Vagina (tissue), 2 donors: Measurements from ENCODE around the gene DDX27. TPM values are rescaled to one million over a fixed set of nuclear protein-coding genes. Genes with fewer than 3 reads are reported as not detected.
A peak's percentile ranks its signal among the peaks of the same experiment; 100 is the strongest.
"Not testable (repeated sequence)": the region's sequence is repeated elsewhere in the genome, so short reads cannot be mapped to it uniquely, and the experiment has no call there.

Source experiments
- DNase-seq, 2 donors: peaks; one replicate each; pipeline ENCODE4 v3.0.0-alpha.2; 2017; ENCODE audit errors: extremely low spot score in 2 of 2
- H3K27ac ChIP-seq: fragments of 200-600 bp; sonication (generic); one replicate; pipeline ENCODE4 v1.5.1; 2019
- H3K27me3 ChIP-seq: fragments of 200-600 bp; sonication (generic); one replicate; pipeline ENCODE4 v1.5.1; 2019
- H3K36me3 ChIP-seq, 2 donors: fragments of 200-600 bp; sonication (generic); one replicate each; pipeline ENCODE4 v1.5.1; 2017 to 2019
- H3K4me1 ChIP-seq: fragments of 200-600 bp; sonication (generic); one replicate; pipeline ENCODE4 v1.5.1; 2019
- H3K4me3 ChIP-seq, 2 donors: fragments of 200-600 bp; sonication (generic); 1 replicate in 1 of 2; 2 replicates in 1 of 2; pipeline ENCODE4 v1.5.1; 2016 to 2019
- H3K9me3 ChIP-seq: fragments of 200-600 bp; sonication (generic); one replicate; pipeline ENCODE4 v1.5.1; 2019
- CTCF ChIP-seq, 3 experiments: fragments of 450-650 bp in 2 of 3; fragments of 200-600 bp in 1 of 3; sonication (generic) in 1 of 3; IDR thresholded peaks; one replicate each; pipeline ENCODE4 v1.5.1; 2017 to 2019; ENCODE audit warnings: antibody characterized with exemption in 3 of 3, mild to moderate bottlenecking in 2 of 3, moderate library complexity in 2 of 3
- POLR2A ChIP-seq, 2 donors: fragments of 450-650 bp; IDR thresholded peaks; one replicate each; pipeline ENCODE4 v1.6.1; 2017; ENCODE audit warnings: antibody characterized with exemption in 2 of 2, mild to moderate bottlenecking in 2 of 2, moderate library complexity in 2 of 2
- POLR2AphosphoS5 ChIP-seq, 2 donors: sonication (generic); formaldehyde crosslinking; IDR thresholded peaks; one replicate each; pipeline ENCODE4 v1.9.0; 2017; ENCODE audit warnings: antibody characterized with exemption in 2 of 2, mild to moderate bottlenecking in 2 of 2, low read depth in 1 of 2; ENCODE audit not compliant: insufficient read depth in 1 of 2
- intact Hi-C: fragments of 100-400 bp; cut with DNase I; formaldehyde crosslinking; loops from one replicate; pipeline ENCODE4 v1.15.1; 2023
- total RNA-seq: library from RNA; depleted of rRNA; stranded (reverse); fragments of >200 nt; gene quantifications from one replicate; pipeline ENCODE4 v1.2.3, GENCODE V29; 2016

DDX27 gene
- total RNA-seq, 1 donor from 2014 or later, result 23.3 TPM

DNA sequence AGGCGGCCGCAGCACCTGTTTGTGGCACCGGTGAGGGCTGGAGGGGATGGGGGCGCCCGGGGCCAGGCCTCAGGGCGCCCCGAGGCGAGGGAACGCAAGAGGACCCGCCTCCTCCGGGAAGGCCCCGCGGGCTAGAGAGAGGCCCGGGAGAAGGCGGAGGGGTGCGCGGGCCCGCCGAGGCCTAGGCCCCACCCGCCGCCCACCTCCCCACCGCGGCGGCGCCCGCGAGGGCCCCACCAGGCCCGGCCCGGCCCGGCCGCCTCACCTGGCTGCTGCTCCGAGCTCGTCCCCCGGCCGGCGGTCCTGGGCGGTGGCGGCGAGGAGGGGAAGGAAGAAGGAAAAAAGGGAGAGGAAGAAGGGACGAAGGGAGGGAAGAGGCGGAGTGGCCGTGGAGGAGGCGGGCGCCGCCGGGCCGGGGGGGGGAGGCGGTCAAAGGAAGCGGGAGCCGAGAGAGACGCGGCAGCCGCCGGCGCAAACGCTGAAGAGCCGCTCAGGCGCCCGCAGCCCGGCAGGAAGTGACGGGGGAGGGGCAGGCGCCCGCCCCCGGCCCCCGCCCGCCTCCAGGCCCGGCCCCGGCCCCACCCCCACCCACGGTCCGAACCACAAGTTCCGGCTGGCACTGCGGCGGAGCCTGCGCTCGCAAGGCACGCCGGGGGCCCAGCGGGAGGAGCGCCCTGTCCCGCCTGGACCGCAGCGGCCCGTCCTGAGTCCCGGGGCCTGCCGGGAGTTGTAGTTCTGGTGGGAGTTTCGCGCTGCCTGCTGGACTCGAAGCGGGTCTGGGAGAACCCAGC lies 31.2 kb upstream of the DDX27 start, which contains the start of gene STAU1:
STAU1 (minus strand) TSS at position 484 of the 791 bp plus-strand sequence. CDS start 22,133 bp downstream, outside the sequence.
- H3K4me1 ChIP-seq, result peaks cover 36% of the 10 kb centered on the region
- H3K9me3 ChIP-seq, result no peaks in the 10 kb centered on the region
- DNase-seq, result peak; percentile 93 to 98
- H3K4me3 ChIP-seq, result peak within 1 kb of the TSS; percentile 82 to 94
- H3K27ac ChIP-seq, result peak within 1 kb of the TSS; percentile 91
- peak; percentile 65 to 75 for TF ChIP-seq POLR2AphosphoS5 (IDR thresholded peaks at IDR 0.05; ENCODE audit: insufficient read depth in 1 of 2, low read depth in 1 of 2)
- no peak for TF ChIP-seq CTCF (IDR thresholded peaks at IDR 0.05)
- TF ChIP-seq POLR2A (IDR thresholded peaks at IDR 0.05), result peak in 1 of 2 donors; percentile 72
- H3K27me3 ChIP-seq, result no peaks in the 10 kb centered on the region
- no peaks in the 10 kb centered on the region for H3K36me3 ChIP-seq
- intact Hi-C loops, result no loop called here

- H3K4me3 ChIP-seq, H3K4me1 ChIP-seq, H3K9me3 ChIP-seq, DNase-seq, H3K36me3 ChIP-seq, H3K27me3 ChIP-seq, intact Hi-C loops, H3K27ac ChIP-seq: not testable (repeated sequence)
Measured at GRCh38 chr20:49192944-49193518, 26.2 kb upstream of the DDX27 start.

DNA sequence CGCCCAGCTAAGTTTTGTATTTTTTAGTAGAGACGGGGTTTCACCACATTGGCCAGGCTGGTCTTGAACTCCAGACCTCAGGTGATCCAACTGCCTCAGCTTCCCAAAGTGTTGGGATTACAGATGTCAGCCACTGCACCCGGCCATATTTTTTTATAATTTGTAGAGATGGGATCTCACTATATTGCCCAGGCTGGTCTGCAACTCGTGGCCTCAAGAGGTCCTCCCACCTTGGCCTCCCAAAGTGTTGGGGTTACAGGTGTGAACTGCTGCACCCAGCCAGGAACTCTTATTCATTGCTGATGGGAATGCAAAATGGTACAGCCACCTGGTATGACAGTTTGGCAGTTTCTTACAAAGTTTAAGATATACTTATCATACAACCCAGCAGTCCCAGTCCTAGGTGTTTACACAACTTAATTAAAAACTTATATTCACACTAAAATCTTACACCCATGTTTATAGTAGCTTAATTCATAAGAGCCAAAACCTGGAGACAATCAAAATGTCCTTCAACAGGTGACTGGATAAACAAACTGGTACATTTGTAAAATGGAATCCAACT lies 19.4 kb upstream of the DDX27 start:
- Histone ChIP-seq H3K4me1 (no peaks in the 10 kb centered on the region), H3K27ac (no peak overlapping the region), H3K36me3 (no peaks in the 10 kb centered on the region), H3K4me3 (no peak overlapping the region), H3K9me3 (no peaks in the 10 kb centered on the region), H3K27me3 (no peaks in the 10 kb centered on the region)
- DNase-seq, result no peak
- intact Hi-C loops, result no loop called here
- TF ChIP-seq POLR2A (IDR thresholded peaks at IDR 0.05), result no peak
- TF ChIP-seq CTCF (IDR thresholded peaks at IDR 0.05), result no peak
- TF ChIP-seq POLR2AphosphoS5 (IDR thresholded peaks at IDR 0.05; ENCODE audit: insufficient read depth in 1 of 2, low read depth in 1 of 2), result no peak

GRCh38 chr20:49203011-49203410 lies 16.2 kb upstream of the DDX27 start:
- TF ChIP-seq CTCF (IDR thresholded peaks at IDR 0.05) (no peak), POLR2A (IDR thresholded peaks at IDR 0.05) (no peak), POLR2AphosphoS5 (IDR thresholded peaks at IDR 0.05; ENCODE audit: insufficient read depth in 1 of 2, low read depth in 1 of 2) (no peak)
- no peaks in the 10 kb centered on the region for H3K36me3 ChIP-seq
- DNase-seq, result no peak
- H3K9me3 ChIP-seq, result no peaks in the 10 kb centered on the region
- no peak overlapping the region for H3K27ac ChIP-seq
- no peak overlapping the region for H3K4me3 ChIP-seq
- H3K27me3 ChIP-seq, result no peaks in the 10 kb centered on the region
- H3K4me1 ChIP-seq, result no peaks in the 10 kb centered on the region
- intact Hi-C loops, result no loop called here

- TF ChIP-seq CTCF (IDR thresholded peaks at IDR 0.05) (no peak), POLR2AphosphoS5 (IDR thresholded peaks at IDR 0.05; ENCODE audit: insufficient read depth in 1 of 2, low read depth in 1 of 2) (no peak), POLR2A (IDR thresholded peaks at IDR 0.05) (no peak)
- DNase-seq, result no peak
- intact Hi-C loops, result no loop called here
- Histone ChIP-seq H3K27me3 (no peaks in the 10 kb centered on the region), H3K36me3 (no peaks in the 10 kb centered on the region), H3K4me3 (no peak overlapping the region), H3K9me3 (no peaks in the 10 kb centered on the region), H3K27ac (no peak overlapping the region), H3K4me1 (no peaks in the 10 kb centered on the region)
Measured at GRCh38 chr20:49203746-49204145, 15.5 kb upstream of the DDX27 start.
